K562 (cell line): Measurements from ENCODE around the gene NMT1. TPM values are rescaled to one million over a fixed set of nuclear protein-coding genes. Genes with fewer than 3 reads are reported as not detected.

Experiments
- ARID2 ChIP-seq: fragments of 450-650 bp; IDR thresholded peaks from 2 replicates; pipeline ENCODE4 v1.6.1; 2017; ENCODE audit warnings: antibody characterized with exemption, mild to moderate bottlenecking
- CXXC5 ChIP-seq: fragments of 250-450 bp; sonication (Bioruptor Pico); IDR thresholded peaks from 2 replicates; pipeline ENCODE4 v1.8.0; 2022; ENCODE audit warnings: inconsistent platforms, mild to moderate bottlenecking, moderate library complexity
- ETV6 ChIP-seq, 3 experiments: fragments of 150-350 bp in 1 of 3; sonication (generic) in 1 of 3; formaldehyde crosslinking in 1 of 3; IDR thresholded peaks; 2 replicates each; pipeline versions ENCODE4 v1.6.1 to v1.8.0; 2014 to 2022; ENCODE audit warnings: borderline replicate concordance in 2 of 3, low read depth in 2 of 3, antibody characterized with exemption in 1 of 3, low read length in 1 of 3, mild to moderate bottlenecking in 1 of 3, missing genetic modification reagents in 1 of 3
- GTF2F1 ChIP-seq: IDR thresholded peaks from 2 replicates; pipeline ENCODE4 v1.6.1; 2011; ENCODE audit warnings: low read depth, low read length, improper control_type of control experiment
- MCM7 ChIP-seq, 2 experiments: fragments of 450-650 bp; IDR thresholded peaks; 2 replicates each; pipeline ENCODE4 v1.6.1; 2016 to 2018
- MXI1 ChIP-seq: IDR thresholded peaks from 2 replicates; pipeline ENCODE4 v1.6.1; 2011; ENCODE audit warnings: low read depth, mild to moderate bottlenecking, improper control_type of control experiment, low read length
- NCOA6 ChIP-seq: fragments of 450-650 bp; IDR thresholded peaks from 2 replicates; pipeline ENCODE4 v1.6.1; 2017; ENCODE audit warnings: mild to moderate bottlenecking
- NCOR1 ChIP-seq: fragments of 450-650 bp; IDR thresholded peaks from 2 replicates; pipeline ENCODE4 v1.6.1; 2016; ENCODE audit warnings: mild to moderate bottlenecking, moderate library complexity
- NFATC3 ChIP-seq: fragments of 450-650 bp; IDR thresholded peaks from 2 replicates; pipeline ENCODE4 v1.6.1; 2017; ENCODE audit warnings: mild to moderate bottlenecking
- PHB ChIP-seq: fragments of 250-450 bp; sonication (Bioruptor Pico); IDR thresholded peaks from 2 replicates; pipeline ENCODE4 v1.5.0; 2021
- POLR2AphosphoS5 ChIP-seq: IDR thresholded peaks from 2 replicates; pipeline ENCODE4 v1.6.1; 2011; ENCODE audit warnings: mild to moderate bottlenecking, low read depth, low read length, moderate library complexity; ENCODE audit not compliant: control insufficient read depth, insufficient read depth
- POLR2G ChIP-seq: fragments of 200-400 bp; formaldehyde crosslinking; IDR thresholded peaks from 2 replicates; pipeline ENCODE4 v1.6.1; 2017; ENCODE audit warnings: low read depth, mild to moderate bottlenecking, antibody characterized with exemption, low read length, moderate library complexity
- TAF7 ChIP-seq: fragments of 450-650 bp; IDR thresholded peaks from 2 replicates; pipeline ENCODE4 v1.6.1; 2016; ENCODE audit warnings: missing genetic modification characterization, missing compliant biosample characterization
- XRCC3 ChIP-seq: fragments of 450-650 bp; IDR thresholded peaks from 2 replicates; pipeline ENCODE4 v1.6.1; 2017; ENCODE audit warnings: mild to moderate bottlenecking, moderate library complexity
- ZBTB12 ChIP-seq: fragments of 250-450 bp; sonication (Bioruptor Pico); IDR thresholded peaks from 2 replicates; pipeline ENCODE4 v1.4.0; 2020
- ZBTB33 ChIP-seq: sonication (generic); formaldehyde crosslinking; IDR thresholded peaks from 2 replicates; pipeline ENCODE4 v1.8.1; 2023; ENCODE audit warnings: mild to moderate bottlenecking, missing genetic modification reagents
- ZNF197 ChIP-seq: fragments of 200-800 bp; sonication (Bioruptor generic); IDR thresholded peaks from 2 replicates; pipeline ENCODE4 v1.6.1; 2016; ENCODE audit warnings: low read depth, missing genetic modification characterization, missing compliant biosample characterization
- ZNF232 ChIP-seq: sonication (generic); formaldehyde crosslinking; IDR thresholded peaks from 2 replicates; pipeline ENCODE4 v1.8.0; 2022; ENCODE audit warnings: mild to moderate bottlenecking, missing genetic modification reagents
- ZNF444 ChIP-seq: fragments of 250-450 bp; sonication (Bioruptor Pico); IDR thresholded peaks from 2 replicates; pipeline ENCODE4 v1.4.0; 2020; ENCODE audit warnings: mild to moderate bottlenecking, moderate library complexity
- ZNF57 ChIP-seq: fragments of 450-650 bp; formaldehyde crosslinking; IDR thresholded peaks from 2 replicates; pipeline ENCODE4 v1.4.0; 2020; ENCODE audit warnings: mild to moderate bottlenecking, moderate library complexity
- ZNF584 ChIP-seq: fragments of 200-800 bp; sonication (Bioruptor generic); IDR thresholded peaks from 2 replicates; pipeline ENCODE4 v1.6.1; 2016; ENCODE audit warnings: low read depth, mild to moderate bottlenecking, missing genetic modification characterization, missing compliant biosample characterization
- ZNF717 ChIP-seq: fragments of 250-450 bp; sonication (Bioruptor Pico); IDR thresholded peaks from 2 replicates; pipeline ENCODE4 v1.5.0; 2021
- ZNF740 ChIP-seq, 3 experiments: fragments of 200-800 bp in 1 of 3; sonication (Bioruptor generic) in 1 of 3; sonication (generic) in 1 of 3; formaldehyde crosslinking in 1 of 3; IDR thresholded peaks; 2 replicates each; pipeline versions ENCODE4 v1.6.1 to v1.8.0; 2016 to 2022; ENCODE audit warnings: mild to moderate bottlenecking in 2 of 3, missing compliant biosample characterization in 2 of 3, missing genetic modification characterization in 2 of 3, missing genetic modification reagents in 1 of 3
- polyA plus RNA-seq, 8 experiments: library from polyadenylated mRNA; depleted of rRNA in 4 of 8; stranded (reverse) in 5 of 8; unstranded in 3 of 8; fragments of >200 nt; fragmentation: Nextera tagmentation in 2 of 8; fragmentation: Illumina TruSeq in 1 of 8; extraction: Ambion mirVana in 2 of 8; extraction: Trizol in 1 of 8; gene quantifications; 2 replicates each; pipeline versions ENCODE4 v1.2.1 to v1.2.3, GENCODE V29; 2011 to 2014; ENCODE audit warnings: inconsistent platforms in 1 of 8, missing spikeins in 1 of 8
- total RNA-seq, 7 experiments: library from RNA; depleted of rRNA in 6 of 7; stranded (reverse); fragments of >200 nt in 6 of 7; fragmentation: Illumina TruSeq in 2 of 7; extraction: Trizol in 2 of 7; gene quantifications; 2 replicates each; pipeline versions ENCODE4 v1.2.1 to v1.2.3, GENCODE V29; 2011 to 2021; ENCODE audit warnings: low replicate concordance in 1 of 7
- TF ChIP-seq, protein P1 (sequence below): fragments of 450-650 bp; IDR thresholded peaks from 2 replicates; pipeline ENCODE4 v1.6.1; 2016; ENCODE audit warnings: low read depth, mild to moderate bottlenecking, moderate library complexity
- TF ChIP-seq, protein P2 (sequence below): sonication (generic); formaldehyde crosslinking; IDR thresholded peaks from 2 replicates; pipeline ENCODE4 v1.9.0; 2022; ENCODE audit warnings: mild to moderate bottlenecking, missing genetic modification reagents

NMT1 gene
- total and polyA plus RNA-seq, 9 of the 15 experiments (the other 6 are each of a cell fraction or from before 2014, with no cell fraction given), result 86.7 to 569 (median 213) TPM

DNA sequence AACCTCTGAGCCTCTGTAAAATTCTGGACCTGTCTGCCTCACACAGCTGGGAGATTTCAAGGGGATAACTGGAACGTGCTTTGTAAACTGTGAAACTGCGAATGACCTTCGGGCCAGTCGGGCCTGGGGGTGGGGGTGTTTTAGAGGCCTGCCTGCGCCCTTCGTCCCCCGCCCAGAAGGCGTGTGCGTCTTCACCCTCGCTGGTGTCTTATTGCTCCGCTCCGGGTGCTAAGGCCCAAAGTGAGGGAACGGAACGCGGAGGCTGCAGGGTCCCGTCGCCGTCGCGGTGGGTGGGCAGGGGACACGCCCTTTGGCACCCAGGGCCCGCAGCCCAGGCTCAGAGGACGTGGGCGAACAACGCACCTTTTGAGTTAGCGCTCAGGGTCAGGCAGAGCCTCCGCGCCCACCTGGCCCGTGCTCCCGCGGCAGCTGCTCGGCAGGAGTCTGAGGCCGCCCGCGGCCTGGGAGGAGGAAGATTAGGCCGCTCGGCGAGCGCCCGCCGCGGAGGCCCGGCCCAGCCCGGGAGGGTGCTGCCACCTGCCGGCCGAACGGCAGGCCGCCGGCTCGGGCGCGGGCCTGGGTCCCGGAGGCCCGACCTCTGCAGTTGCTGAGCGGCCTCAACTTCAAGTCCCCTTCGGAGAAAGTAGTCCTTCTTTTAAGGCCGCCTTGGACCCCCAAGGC, 39.4 kb upstream of the NMT1 start (continued):
- TF ChIP-seq ZNF584 (CRISPR knock-in tag), result no peak
- TF ChIP-seq POLR2G, result peak; percentile 84
- no peak for TF ChIP-seq TAF7 (tag)
- TF ChIP-seq GTF2F1, result no peak
- no peak for TF ChIP-seq ZBTB12 (CRISPR knock-in tag)
- no peak; the same call in 1 of the 2 replicates for TF ChIP-seq ZNF740 (CRISPR knock-in tag; IDR thresholded peaks at IDR 0.05)
- no peak for TF ChIP-seq ZNF740 (tag; IDR thresholded peaks at IDR 0.05)
- TF ChIP-seq, protein P1, sequence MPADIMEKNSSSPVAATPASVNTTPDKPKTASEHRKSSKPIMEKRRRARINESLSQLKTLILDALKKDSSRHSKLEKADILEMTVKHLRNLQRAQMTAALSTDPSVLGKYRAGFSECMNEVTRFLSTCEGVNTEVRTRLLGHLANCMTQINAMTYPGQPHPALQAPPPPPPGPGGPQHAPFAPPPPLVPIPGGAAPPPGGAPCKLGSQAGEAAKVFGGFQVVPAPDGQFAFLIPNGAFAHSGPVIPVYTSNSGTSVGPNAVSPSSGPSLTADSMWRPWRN, result no peak
- no peak for TF ChIP-seq ZNF57 (CRISPR knock-in tag)
- TF ChIP-seq NCOR1, result no peak; the same call in 1 of the 2 replicates
- TF ChIP-seq PHB, result no peak
- TF ChIP-seq ZBTB33 (CRISPR knock-in tag), result no peak
- TF ChIP-seq MCM7 (IDR thresholded peaks at IDR 0.05), result no peak
- no peak for TF ChIP-seq ZNF717 (CRISPR knock-in tag)
- TF ChIP-seq ZNF197 (CRISPR knock-in tag), result no peak
- no peak for TF ChIP-seq NFATC3
- no peak for TF ChIP-seq MXI1
- TF ChIP-seq, protein P2, sequence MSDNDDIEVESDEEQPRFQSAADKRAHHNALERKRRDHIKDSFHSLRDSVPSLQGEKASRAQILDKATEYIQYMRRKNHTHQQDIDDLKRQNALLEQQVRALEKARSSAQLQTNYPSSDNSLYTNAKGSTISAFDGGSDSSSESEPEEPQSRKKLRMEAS (CRISPR knock-in tag), result peak; percentile 60
- TF ChIP-seq CXXC5 (CRISPR knock-in tag), result peak; percentile 82
- no peak for TF ChIP-seq NCOA6
- TF ChIP-seq XRCC3, result no peak
- no peak for TF ChIP-seq ZNF444 (CRISPR knock-in tag)
- no peak for TF ChIP-seq ETV6 (IDR thresholded peaks at IDR 0.05; ENCODE audit: borderline replicate concordance in 1 of 2, low read depth in 2 of 2, low read length in 1 of 2)
- no peak for TF ChIP-seq ETV6 (CRISPR knock-in tag; IDR thresholded peaks at IDR 0.05; ENCODE audit: borderline replicate concordance)
- TF ChIP-seq ZNF232 (CRISPR knock-in tag), result no peak
- no peak for TF ChIP-seq ARID2
- peak; percentile 60 for TF ChIP-seq POLR2AphosphoS5
